Gastroesophageal sphincter (tissue), 4 donors: ENCODE measurements around the gene NBEA. TPM values are rescaled to one million over a fixed set of nuclear protein-coding genes. Genes with fewer than 3 reads are reported as not detected.

Source experiments
- ATAC-seq: fragments of 150-250 bp; one replicate; pipeline ENCODE4 v1.9.1; 2016; ENCODE audit warnings: mild to moderate bottlenecking, moderate library complexity
- H3K27ac ChIP-seq, 4 donors: fragments of 200-600 bp; sonication (generic) in 3 of 4; 1 replicate in 3 of 4; 2 replicates in 1 of 4; pipeline ENCODE4 v1.5.1; 2016 to 2019
- H3K27me3 ChIP-seq: fragments of 200-600 bp; sonication (generic); one replicate; pipeline ENCODE4 v1.5.1; 2019
- H3K36me3 ChIP-seq, 2 donors: fragments of 200-600 bp; sonication (generic); one replicate each; pipeline ENCODE4 v1.5.1; 2019; ENCODE audit warnings: control low read depth in 1 of 2
- H3K4me1 ChIP-seq, 3 donors: fragments of 200-600 bp; sonication (generic); 1 replicate in 2 of 3; 2 replicates in 1 of 3; pipeline ENCODE4 v1.5.1; 2016 to 2019; ENCODE audit warnings: control low read depth in 2 of 3
- H3K4me3 ChIP-seq, 2 donors: fragments of 200-600 bp; sonication (generic); one replicate each; pipeline ENCODE4 v1.5.1; 2019; ENCODE audit warnings: mild to moderate bottlenecking in 1 of 2, moderate library complexity in 1 of 2
- H3K9me3 ChIP-seq, 3 donors: fragments of 200-600 bp; sonication (generic); one replicate each; pipeline ENCODE4 v1.5.1; 2017 to 2019; ENCODE audit warnings: control low read depth in 2 of 3
- CTCF ChIP-seq, 4 experiments: fragments of 200-600 bp in 2 of 4; fragments of 450-650 bp in 2 of 4; sonication (generic) in 1 of 4; IDR thresholded peaks; one replicate each; pipeline ENCODE4 v1.5.1; 2017 to 2019; ENCODE audit warnings: antibody characterized with exemption in 4 of 4, mild to moderate bottlenecking in 2 of 4, moderate library complexity in 2 of 4
- EP300 ChIP-seq: sonication (generic); formaldehyde crosslinking; IDR thresholded peaks from one replicate; pipeline ENCODE4 v1.6.1; 2017; ENCODE audit warnings: antibody characterized with exemption, mild to moderate bottlenecking
- POLR2A ChIP-seq, 2 donors: fragments of 450-650 bp; IDR thresholded peaks; one replicate each; pipeline ENCODE4 v1.6.1; 2017; ENCODE audit warnings: antibody characterized with exemption in 2 of 2, mild to moderate bottlenecking in 2 of 2, moderate library complexity in 1 of 2
- POLR2AphosphoS5 ChIP-seq: sonication (generic); formaldehyde crosslinking; IDR thresholded peaks from one replicate; pipeline ENCODE4 v1.6.1; 2017; ENCODE audit warnings: antibody characterized with exemption
- WGBS, 2 donors: methylation state at CpG; one replicate each; pipeline ENCODE4 v1.1.5; 2018; ENCODE audit warnings: low coverage in 1 of 2; 5-methylcytosine and 5-hydroxymethylcytosine counted together
- total RNA-seq, 4 donors: library from RNA; depleted of rRNA; stranded (reverse); fragments of >200 nt; gene quantifications; one replicate each; pipeline ENCODE4 v1.1.0, GENCODE V29; 2016

The NBEA gene
- total RNA-seq, 4 donors from 2014 or later, result 24.8 to 52.1 (median 35.4) TPM

- Histone ChIP-seq H3K9me3 (no peaks in the 10 kb centered on the region), H3K27me3 (no peaks in the 10 kb centered on the region), H3K36me3 (no peaks in the 10 kb centered on the region), H3K4me1 (peaks cover 0 to 41% (median 0%) of the 10 kb centered on the region in 3 donors), H3K27ac (peak overlapping the region in 1 of 4 donors; percentile 88), H3K4me3 (peak overlapping the region; percentile 85 to 95)
- 53 to 73% methylated on average over 2 of the region's 2 CpGs for WGBS, 2 donors
- TF ChIP-seq EP300, result no peak
- TF ChIP-seq POLR2AphosphoS5, result no peak
- no peak for TF ChIP-seq POLR2A (IDR thresholded peaks at IDR 0.05)
- TF ChIP-seq CTCF (IDR thresholded peaks at IDR 0.05), result no peak
- no peak for ATAC-seq
Measured at GRCh38 chr13:34944274-34944634, 2.2 kb downstream of the NBEA start.

- H3K4me3 ChIP-seq, result peak overlapping the region in 1 of 2 donors; percentile 95
- peaks cover 0 to 41% (median 0%) of the 10 kb centered on the region in 3 donors for H3K4me1 ChIP-seq
- WGBS, 2 donors, result 11 to 18% methylated on average over 2 of the region's 2 CpGs
Measured at GRCh38 chr13:34944751-34945150, 2.7 kb downstream of the NBEA start.

GRCh38 chr13:34951528-34951927 is 9.5 kb downstream of the NBEA start:
- H3K27ac ChIP-seq, result no peak overlapping the region
- TF ChIP-seq EP300, result no peak
- no peak for TF ChIP-seq POLR2A (IDR thresholded peaks at IDR 0.05)
- TF ChIP-seq POLR2AphosphoS5, result no peak
- no peak for TF ChIP-seq CTCF (IDR thresholded peaks at IDR 0.05)
- peaks cover 0 to 2% (median 0%) of the 10 kb centered on the region in 3 donors for H3K4me1 ChIP-seq
- no peak for ATAC-seq
- H3K9me3 ChIP-seq, result no peaks in the 10 kb centered on the region
- no peak overlapping the region for H3K4me3 ChIP-seq
- no peaks in the 10 kb centered on the region for H3K36me3 ChIP-seq
- no peaks in the 10 kb centered on the region for H3K27me3 ChIP-seq

More at GRCh38 chr13:34944751-34945150, 2.7 kb downstream of the NBEA start:
- H3K27ac ChIP-seq, result no peak overlapping the region
- H3K27me3 ChIP-seq, result no peaks in the 10 kb centered on the region
- H3K36me3 ChIP-seq, result no peaks in the 10 kb centered on the region
- TF ChIP-seq POLR2A (IDR thresholded peaks at IDR 0.05) (no peak), EP300 (no peak), CTCF (IDR thresholded peaks at IDR 0.05) (no peak), POLR2AphosphoS5 (no peak)
- H3K9me3 ChIP-seq, result no peaks in the 10 kb centered on the region
- no peak for ATAC-seq

- no peak overlapping the region for H3K27ac ChIP-seq
- 88% methylated on average over 1 of the region's 1 CpG; no CpG with 5 or more reads in 1 of the 2 donors for WGBS, 2 donors
- H3K4me3 ChIP-seq, result no peak overlapping the region
- no peak for ATAC-seq
- no peaks in the 10 kb centered on the region for H3K36me3 ChIP-seq
- no peaks in the 10 kb centered on the region for H3K4me1 ChIP-seq
- TF ChIP-seq CTCF (IDR thresholded peaks at IDR 0.05) (no peak), POLR2AphosphoS5 (no peak)
- H3K9me3 ChIP-seq, result no peaks in the 10 kb centered on the region
- H3K27me3 ChIP-seq, result no peaks in the 10 kb centered on the region
Measured at GRCh38 chr13:34959489-34959888, 17.4 kb downstream of the NBEA start.

GRCh38 chr13:34964558-34964957 is 22.5 kb downstream of the NBEA start:
- H3K27ac ChIP-seq, result no peak overlapping the region
- no peaks in the 10 kb centered on the region for H3K4me1 ChIP-seq
- WGBS, 2 donors, result 92 to 96% methylated on average over 3 to 4 of the region's 4 CpGs
- no peak for ATAC-seq
- TF ChIP-seq CTCF (IDR thresholded peaks at IDR 0.05) (no peak), POLR2A (IDR thresholded peaks at IDR 0.05) (no peak), EP300 (no peak), POLR2AphosphoS5 (no peak)
- H3K27me3 ChIP-seq, result no peaks in the 10 kb centered on the region
- H3K9me3 ChIP-seq, result no peaks in the 10 kb centered on the region
- no peaks in the 10 kb centered on the region for H3K36me3 ChIP-seq
- H3K4me3 ChIP-seq, result no peak overlapping the region
